KOPT-K1 (cell line): Measurements from ENCODE around the gene PSMA7.
"Not testable (repeated sequence)": the region's sequence is repeated elsewhere in the genome, so short reads cannot be mapped to it uniquely, and the experiment has no call there.

Experiments
- H3K27ac ChIP-seq: fragments of 200-600 bp; sonication (generic); 2 replicates; pipeline ENCODE4 v1.5.1; 2016; ENCODE audit warnings: antibody characterized with exemption, mild to moderate bottlenecking, low read depth, low read length; ENCODE audit not compliant: poor library complexity, severe bottlenecking
- H3K36me3 ChIP-seq: fragments of 200-600 bp; sonication (generic); 2 replicates; pipeline ENCODE4 v1.5.1; 2017; ENCODE audit warnings: antibody characterized with exemption, mild to moderate bottlenecking, low read length, moderate library complexity; ENCODE audit not compliant: insufficient read depth
- H3K9me3 ChIP-seq: fragments of 200-600 bp; sonication (generic); 2 replicates; pipeline ENCODE4 v1.5.1; 2017; ENCODE audit warnings: antibody characterized with exemption, low read length, mild to moderate bottlenecking; ENCODE audit not compliant: insufficient read depth, poor library complexity, severe bottlenecking

PSMA7 gene

DNA sequence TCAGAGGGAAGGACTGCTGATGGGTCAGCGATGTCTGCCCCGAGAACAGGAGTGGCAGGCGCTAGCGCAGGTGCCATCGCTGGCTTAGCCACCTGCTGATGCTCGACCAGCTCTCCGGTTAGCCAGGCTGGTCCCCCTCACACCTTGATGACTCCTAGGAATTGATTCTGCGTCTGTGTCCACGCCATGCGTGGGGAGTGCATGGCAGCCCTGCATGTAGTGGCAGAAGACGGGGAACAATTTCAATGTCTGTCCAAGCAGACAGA is 7.0 kb upstream of the PSMA7 start:
- Histone ChIP-seq H3K27ac (no peak overlapping the region), H3K36me3 (peaks cover 36% of the 10 kb centered on the region), H3K9me3 (no peaks in the 10 kb centered on the region)

GRCh38 chr20:62149532-62150309 is 6.5 kb upstream of the PSMA7 start:
- H3K9me3 ChIP-seq = no peaks in the 10 kb centered on the region
- peaks cover 37% of the 10 kb centered on the region for H3K36me3 ChIP-seq
- no peak overlapping the region for H3K27ac ChIP-seq

GRCh38 chr20:62148908-62149314 is 5.7 kb upstream of the PSMA7 start:
- Histone ChIP-seq H3K9me3 (no peaks in the 10 kb centered on the region), H3K27ac (no peak overlapping the region), H3K36me3 (peaks cover 29% of the 10 kb centered on the region)

DNA sequence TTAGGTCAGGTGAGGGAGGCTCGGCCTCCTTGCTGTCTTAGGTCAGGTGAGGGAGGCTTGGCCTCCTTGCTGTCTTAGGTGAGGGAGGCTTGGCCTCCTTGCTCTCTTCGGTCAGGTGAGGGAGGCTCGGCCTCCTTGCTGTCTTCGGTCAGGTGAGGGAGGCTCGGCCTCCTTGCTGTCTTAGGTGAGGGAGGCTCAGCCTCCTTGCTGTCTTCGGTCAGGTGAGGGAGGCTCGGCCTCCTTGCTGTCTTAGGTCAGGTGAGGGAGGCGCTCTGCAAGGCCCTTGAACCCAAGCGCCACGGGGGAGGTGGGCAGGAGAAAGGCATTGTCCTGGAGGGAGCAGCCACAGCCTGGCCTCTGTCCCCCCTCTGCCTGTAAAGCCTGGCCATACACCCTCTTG is 5.2 kb upstream of the PSMA7 start:
- not testable (repeated sequence) for H3K27ac ChIP-seq, H3K9me3 ChIP-seq
- H3K36me3 ChIP-seq = peaks cover 24% of the 10 kb centered on the region

DNA sequence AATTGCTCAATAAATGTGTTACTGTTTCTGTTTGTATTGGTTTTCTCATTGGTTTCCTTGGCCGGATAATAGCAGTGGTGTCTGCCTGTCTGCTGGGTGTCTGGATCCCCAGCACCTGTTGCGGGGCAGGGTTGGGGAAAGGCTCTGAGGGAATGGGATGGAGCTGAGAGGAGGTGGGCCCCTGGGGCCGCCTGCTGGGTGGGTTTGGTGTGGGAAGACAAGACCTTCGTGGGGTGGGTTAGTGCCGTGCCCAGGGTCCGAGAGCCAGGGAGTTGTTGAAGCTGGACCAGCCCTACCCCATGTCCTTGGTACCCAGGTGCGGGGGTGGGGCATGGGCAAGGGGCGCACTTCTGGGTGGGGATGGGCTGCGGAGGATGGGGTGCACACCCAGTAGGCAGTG is 4.3 kb upstream of the PSMA7 start:
- no peak overlapping the region for H3K27ac ChIP-seq
- H3K36me3 ChIP-seq = peaks cover 15% of the 10 kb centered on the region
- no peaks in the 10 kb centered on the region for H3K9me3 ChIP-seq

DNA sequence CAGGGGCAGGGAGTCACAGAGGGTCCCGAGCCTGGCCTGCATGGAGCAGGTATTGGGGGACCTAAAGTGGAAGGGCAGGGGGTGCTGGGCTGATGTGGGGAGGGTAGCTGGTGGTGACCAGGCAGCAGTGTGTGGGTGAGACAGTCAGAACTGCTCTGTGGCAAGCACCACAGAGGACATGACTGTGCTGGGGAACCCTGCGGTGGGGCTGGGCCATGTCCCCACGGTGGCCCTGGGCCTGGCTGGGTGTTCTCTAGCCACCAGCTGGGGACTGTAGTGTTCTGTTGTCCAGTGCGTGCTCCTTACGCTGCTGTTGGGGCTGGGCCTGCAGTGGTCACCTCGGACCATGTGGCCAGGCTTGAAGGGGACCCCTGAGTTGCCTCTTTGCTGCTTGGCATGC is 3.9 kb upstream of the PSMA7 start:
- no peaks in the 10 kb centered on the region for H3K9me3 ChIP-seq
- no peak overlapping the region for H3K27ac ChIP-seq
- H3K36me3 ChIP-seq = peaks cover 11% of the 10 kb centered on the region

GRCh38 chr20:62146019-62146755 is 3.0 kb upstream of the PSMA7 start:
- Histone ChIP-seq H3K9me3 (no peaks in the 10 kb centered on the region), H3K27ac (no peak overlapping the region), H3K36me3 (peaks cover 14% of the 10 kb centered on the region)

DNA sequence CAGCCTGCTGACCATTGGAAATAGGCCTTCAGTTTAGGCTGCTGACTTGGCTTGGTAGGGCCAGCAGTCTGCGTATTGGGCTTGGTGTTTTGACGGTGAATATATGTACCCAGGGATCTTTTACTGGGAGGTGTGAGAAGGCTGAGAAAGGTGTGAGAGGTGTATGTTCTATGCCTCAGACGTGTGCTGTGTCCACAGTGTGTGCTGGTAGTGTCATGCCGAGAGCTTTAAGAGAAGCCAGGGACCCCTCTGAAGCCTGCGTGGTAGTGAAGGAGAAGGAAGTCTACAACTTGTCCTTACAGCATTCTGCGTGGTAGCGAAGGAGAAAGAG is 2.5 kb upstream of the PSMA7 start:
- Histone ChIP-seq H3K9me3 (no peaks in the 10 kb centered on the region), H3K27ac (no peak overlapping the region), H3K36me3 (peaks cover 19% of the 10 kb centered on the region)

GRCh38 chr20:62143957-62144825 is 997 bp upstream of the PSMA7 start:
- Histone ChIP-seq H3K36me3 (peaks cover 34% of the 10 kb centered on the region), H3K9me3 (no peaks in the 10 kb centered on the region), H3K27ac (peak overlapping the region; percentile 81)

- Histone ChIP-seq H3K27ac (peak overlapping the region; percentile 81), H3K9me3 (no peaks in the 10 kb centered on the region), H3K36me3 (peaks cover 51% of the 10 kb centered on the region)
These were observed 728 bp downstream of the PSMA7 start for GRCh38 chr20:62142252-62143080.

DNA sequence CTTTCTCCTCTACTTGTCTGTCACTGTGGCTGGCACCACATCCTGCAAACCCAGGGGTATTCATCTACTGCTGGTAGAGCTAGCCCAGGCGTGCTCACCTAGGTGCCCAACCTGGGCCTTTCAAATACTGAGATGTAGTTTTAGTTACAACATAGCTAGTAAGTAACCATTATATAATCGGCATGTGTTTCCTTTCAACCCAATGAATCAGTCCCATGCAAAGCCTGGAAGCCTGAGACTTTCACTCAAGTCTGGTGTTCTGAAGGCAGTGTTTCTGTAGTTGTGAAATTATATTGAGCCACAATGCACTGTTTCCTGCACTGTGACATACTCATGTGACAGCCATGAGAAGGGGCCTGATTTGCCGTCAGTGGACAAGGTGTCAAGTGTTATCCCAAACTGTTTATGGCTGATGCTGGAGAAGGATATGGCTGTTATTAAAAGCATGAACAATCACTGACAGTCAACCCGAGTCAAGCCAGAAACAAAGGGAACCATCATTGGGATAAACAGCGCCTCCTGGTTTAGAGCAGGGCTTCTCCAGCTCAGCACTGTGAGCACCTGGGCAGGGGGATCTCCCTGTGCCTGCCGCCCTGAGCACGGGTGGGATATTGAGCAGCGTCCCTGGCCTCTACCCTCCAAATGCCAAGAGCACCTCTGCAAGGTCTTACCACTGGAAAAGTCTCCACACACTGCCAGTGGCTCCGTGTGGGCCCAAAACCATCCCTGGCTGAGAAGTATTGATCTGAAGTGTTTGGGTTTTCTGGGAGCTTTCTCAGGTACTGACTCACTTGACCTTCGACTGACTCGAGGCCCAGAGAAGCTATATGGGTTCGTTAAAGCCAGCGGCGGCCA is 1.6 kb downstream of the PSMA7 start:
- peaks cover 59% of the 10 kb centered on the region for H3K36me3 ChIP-seq

GRCh38 chr20:62141043-62141396 is 2.2 kb downstream of the PSMA7 start:
- peaks cover 65% of the 10 kb centered on the region for H3K36me3 ChIP-seq
- H3K9me3 ChIP-seq = no peaks in the 10 kb centered on the region
- H3K27ac ChIP-seq = no peak overlapping the region

More for the DNA sequence above, 1.6 kb downstream of the PSMA7 start:
- H3K27ac ChIP-seq = peak overlapping the region; percentile 81
- H3K9me3 ChIP-seq = no peaks in the 10 kb centered on the region

GRCh38 chr20:62139636-62140035 is 3.6 kb downstream of the PSMA7 start:
- Histone ChIP-seq H3K27ac (no peak overlapping the region), H3K36me3 (peaks cover 71% of the 10 kb centered on the region), H3K9me3 (no peaks in the 10 kb centered on the region)

GRCh38 chr20:62138912-62139311 is 4.3 kb downstream of the PSMA7 start:
- no peaks in the 10 kb centered on the region for H3K9me3 ChIP-seq
- no peak overlapping the region for H3K27ac ChIP-seq
- peaks cover 78% of the 10 kb centered on the region for H3K36me3 ChIP-seq
